ENCODE results near the gene TMED9.

Gene TMED9

DNA sequence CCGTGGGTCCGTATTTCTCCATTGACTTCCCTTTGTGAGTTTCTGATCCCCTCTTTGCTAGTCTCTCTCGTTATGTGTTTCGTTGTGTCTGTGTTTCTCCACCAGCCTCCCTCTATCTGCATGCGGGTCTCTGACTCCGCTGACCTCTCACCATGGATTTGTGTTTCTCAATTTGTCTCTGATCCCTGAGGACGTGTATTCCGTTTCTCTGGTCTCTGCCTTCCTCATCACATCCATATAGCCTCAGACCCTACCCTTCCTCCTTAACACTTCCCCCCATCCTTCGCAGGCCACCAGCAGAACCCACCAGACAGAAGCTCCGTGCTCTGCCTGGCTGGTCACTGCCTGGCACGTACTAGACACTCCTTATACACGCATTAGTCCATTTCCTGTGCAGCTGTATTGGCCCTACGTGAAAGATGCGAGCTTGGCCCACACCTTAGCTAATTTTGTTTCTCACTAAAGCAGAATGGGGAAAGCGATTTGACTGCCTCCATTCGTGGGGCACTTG lies 8.6 kb downstream of the TMED9 start:
- TF ChIP-seq POLR2AphosphoS5 (IDR thresholded peaks at IDR 0.05; ENCODE audit: borderline replicate concordance, low read depth, low read length) (no peak), FOXP2 (optimal IDR thresholded peaks at IDR 0.05; ENCODE audit: control extremely low read depth, extremely low read length, insufficient read depth) (no peak), EZH2 (IDR thresholded peaks at IDR 0.05) (no peak)
- Histone ChIP-seq H3K27ac (no peak overlapping the region), H3K4me3 (peak overlapping the region; percentile 96), H3K9me3 (ENCODE audit: low read depth, low read length) (no peaks in the 10 kb centered on the region), H3K9ac (ENCODE audit: insufficient read length) (peak overlapping the region; percentile 94), H3K36me3 (ENCODE audit: insufficient read depth, low read length) (peaks cover 12% of the 10 kb centered on the region; the same call in 1 of the 2 replicates)
- DNase-seq (ENCODE audit: low read depth, low spot score), result no peak

DNA sequence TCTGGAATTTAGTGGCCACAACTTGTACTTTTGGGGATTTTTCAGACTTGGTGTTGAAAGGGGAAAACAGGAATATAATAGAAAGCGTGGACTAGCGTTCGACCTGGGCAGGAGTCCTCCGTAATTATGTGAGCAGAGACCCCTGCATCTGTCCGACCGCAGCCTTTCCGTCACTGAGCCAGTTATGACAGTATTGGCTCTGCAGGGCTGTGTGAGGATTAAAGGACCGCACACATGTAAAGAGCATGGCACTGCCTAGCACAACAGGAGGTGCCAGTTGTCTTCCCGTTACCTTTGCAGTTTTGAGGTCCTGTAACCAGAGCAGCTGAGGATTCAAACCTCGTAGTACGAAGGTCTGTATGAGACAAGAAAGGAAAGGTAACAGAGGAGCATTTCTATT lies 9.1 kb downstream of the TMED9 start:
- TF ChIP-seq FOXP2 (optimal IDR thresholded peaks at IDR 0.05; ENCODE audit: control extremely low read depth, extremely low read length, insufficient read depth), result no peak
- no peak for TF ChIP-seq EZH2 (IDR thresholded peaks at IDR 0.05)
- peak; percentile 3; the same call in 1 of the 2 replicates for TF ChIP-seq POLR2AphosphoS5 (IDR thresholded peaks at IDR 0.05; ENCODE audit: borderline replicate concordance, low read depth, low read length)
- DNase-seq (ENCODE audit: low read depth, low spot score), result no peak
- Histone ChIP-seq H3K9me3 (ENCODE audit: low read depth, low read length) (no peaks in the 10 kb centered on the region), H3K9ac (ENCODE audit: insufficient read length) (peak overlapping the region; percentile 94), H3K27ac (no peak overlapping the region), H3K4me3 (peak overlapping the region; percentile 96), H3K36me3 (ENCODE audit: insufficient read depth, low read length) (peaks cover 6% of the 10 kb centered on the region; the same call in 1 of the 2 replicates)

DNA sequence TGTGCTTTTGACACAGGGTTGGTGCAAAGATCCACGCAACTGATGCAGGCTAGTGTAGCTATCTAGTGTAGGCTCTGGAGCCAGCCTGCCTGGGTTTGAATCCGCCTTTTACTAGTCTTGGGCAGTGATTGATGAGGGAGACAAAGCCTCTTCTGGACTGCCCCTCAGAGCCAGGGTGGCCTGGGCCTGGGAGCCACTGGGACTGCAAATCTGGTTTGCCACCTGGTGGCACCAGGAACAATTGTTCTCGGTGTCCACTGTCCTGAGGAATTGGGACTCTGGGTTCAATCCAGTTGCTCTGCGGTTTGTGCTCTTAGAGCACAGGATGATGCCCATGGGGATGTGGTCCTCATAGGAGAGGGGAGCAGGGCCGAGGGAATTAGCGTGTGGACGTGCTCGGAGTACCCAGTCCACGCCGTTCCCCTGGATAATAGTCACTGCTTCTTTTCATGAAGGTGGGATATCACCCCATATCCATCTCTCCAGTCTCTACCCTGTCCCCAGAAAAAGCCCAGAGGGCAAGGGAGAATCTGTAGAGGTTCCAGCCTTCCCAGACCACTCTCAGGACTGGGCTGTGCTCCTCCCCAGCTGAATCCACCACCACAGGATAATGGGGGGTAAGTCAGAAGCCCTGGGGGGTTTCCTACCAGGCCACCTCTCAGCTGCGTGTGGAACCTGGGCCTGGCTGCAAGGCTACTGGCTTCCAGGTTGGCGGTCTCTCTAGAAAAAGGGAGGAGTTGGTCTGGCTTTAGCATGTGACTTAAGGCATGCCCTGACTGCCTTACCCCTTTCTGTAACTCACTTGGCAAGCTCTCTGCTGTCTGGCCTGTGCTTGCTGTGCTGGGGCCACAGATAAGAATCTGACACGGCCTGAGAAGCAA lies 9.8 kb downstream of the TMED9 start:
- Histone ChIP-seq H3K9me3 (ENCODE audit: low read depth, low read length) (no peaks in the 10 kb centered on the region), H3K9ac (ENCODE audit: insufficient read length) (no peak overlapping the region), H3K4me3 (no peak overlapping the region), H3K27ac (no peak overlapping the region), H3K36me3 (ENCODE audit: insufficient read depth, low read length) (no peaks in the 10 kb centered on the region; the same call in 1 of the 2 replicates)
- no peak for TF ChIP-seq FOXP2 (optimal IDR thresholded peaks at IDR 0.05; ENCODE audit: control extremely low read depth, extremely low read length, insufficient read depth)
- TF ChIP-seq POLR2AphosphoS5 (IDR thresholded peaks at IDR 0.05; ENCODE audit: borderline replicate concordance, low read depth, low read length), result no peak; the same call in 1 of the 2 replicates
- TF ChIP-seq EZH2 (IDR thresholded peaks at IDR 0.05), result no peak
- no peak for DNase-seq (ENCODE audit: low read depth, low spot score)

DNA sequence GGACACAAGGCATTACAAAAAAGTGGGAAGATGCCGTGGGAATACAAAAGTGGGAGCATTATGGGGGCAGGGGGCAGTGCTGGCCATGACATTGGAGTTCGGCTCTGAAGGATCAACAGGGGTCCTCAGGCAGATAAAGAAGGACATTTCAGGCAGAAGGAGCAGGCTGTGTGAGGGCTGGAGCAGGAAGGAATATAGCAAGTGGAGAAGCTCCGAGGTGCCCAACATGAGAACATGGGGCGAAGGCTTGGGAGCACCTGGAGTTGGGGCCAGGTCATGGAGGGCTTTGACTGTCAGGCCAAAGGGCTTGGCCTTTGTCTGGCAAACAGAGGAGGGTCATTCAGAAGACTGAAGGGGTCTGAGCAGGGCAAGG lies 10.4 kb downstream of the TMED9 start:
- TF ChIP-seq FOXP2 (optimal IDR thresholded peaks at IDR 0.05; ENCODE audit: control extremely low read depth, extremely low read length, insufficient read depth) (no peak), POLR2AphosphoS5 (IDR thresholded peaks at IDR 0.05; ENCODE audit: borderline replicate concordance, low read depth, low read length) (no peak), EZH2 (IDR thresholded peaks at IDR 0.05) (no peak)
- no peak for DNase-seq (ENCODE audit: low read depth, low spot score)
- Histone ChIP-seq H3K9me3 (ENCODE audit: low read depth, low read length) (no peaks in the 10 kb centered on the region), H3K4me3 (no peak overlapping the region), H3K36me3 (ENCODE audit: insufficient read depth, low read length) (no peaks in the 10 kb centered on the region), H3K9ac (ENCODE audit: insufficient read length) (no peak overlapping the region), H3K27ac (no peak overlapping the region)

DNA sequence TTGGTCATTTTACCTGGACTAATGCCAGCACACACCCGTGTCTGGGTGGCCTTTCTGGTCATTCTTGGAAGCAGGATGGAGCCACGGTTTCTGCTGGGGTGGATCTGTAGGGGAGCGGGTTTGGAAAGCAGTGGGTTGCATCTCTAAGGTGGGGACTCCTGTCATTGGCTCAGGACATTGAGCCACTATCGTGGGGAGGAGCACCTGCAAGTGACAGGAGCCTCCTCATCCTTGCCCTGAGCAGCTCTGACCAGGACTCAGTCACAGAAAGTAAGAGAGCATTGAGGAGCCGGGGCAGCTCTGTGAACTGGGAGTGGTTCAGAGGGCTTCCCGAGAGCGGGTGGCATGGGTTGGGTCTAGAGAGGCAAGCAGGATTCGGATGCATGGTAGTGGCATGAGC lies 11.6 kb downstream of the TMED9 start:
- no peak for DNase-seq (ENCODE audit: low read depth, low spot score)
- Histone ChIP-seq H3K27ac (no peak overlapping the region), H3K4me3 (no peak overlapping the region), H3K36me3 (ENCODE audit: insufficient read depth, low read length) (no peaks in the 10 kb centered on the region), H3K9me3 (ENCODE audit: low read depth, low read length) (no peaks in the 10 kb centered on the region), H3K9ac (ENCODE audit: insufficient read length) (no peak overlapping the region)
- no peak for TF ChIP-seq POLR2AphosphoS5 (IDR thresholded peaks at IDR 0.05; ENCODE audit: borderline replicate concordance, low read depth, low read length)
- no peak for TF ChIP-seq EZH2 (IDR thresholded peaks at IDR 0.05)

- Histone ChIP-seq H3K4me3 (no peak overlapping the region), H3K27ac (no peak overlapping the region), H3K36me3 (ENCODE audit: insufficient read depth, low read length) (no peaks in the 10 kb centered on the region), H3K9me3 (ENCODE audit: low read depth, low read length) (no peaks in the 10 kb centered on the region), H3K9ac (ENCODE audit: insufficient read length) (no peak overlapping the region)
- TF ChIP-seq FOXP2 (optimal IDR thresholded peaks at IDR 0.05; ENCODE audit: control extremely low read depth, extremely low read length, insufficient read depth) (no peak), POLR2AphosphoS5 (IDR thresholded peaks at IDR 0.05; ENCODE audit: borderline replicate concordance, low read depth, low read length) (no peak), EZH2 (IDR thresholded peaks at IDR 0.05) (no peak)
- DNase-seq (ENCODE audit: low read depth, low spot score), result no peak
Measured at GRCh38 chr5:177604116-177604521, 12.1 kb downstream of the TMED9 start.

GRCh38 chr5:177604656-177605055 lies 12.7 kb downstream of the TMED9 start:
- Histone ChIP-seq H3K36me3 (ENCODE audit: insufficient read depth, low read length) (no peaks in the 10 kb centered on the region), H3K9me3 (ENCODE audit: low read depth, low read length) (no peaks in the 10 kb centered on the region), H3K27ac (no peak overlapping the region), H3K9ac (ENCODE audit: insufficient read length) (no peak overlapping the region), H3K4me3 (no peak overlapping the region)
- DNase-seq (ENCODE audit: low read depth, low spot score), result no peak
- TF ChIP-seq EZH2 (IDR thresholded peaks at IDR 0.05) (no peak), FOXP2 (optimal IDR thresholded peaks at IDR 0.05; ENCODE audit: control extremely low read depth, extremely low read length, insufficient read depth) (no peak), POLR2AphosphoS5 (IDR thresholded peaks at IDR 0.05; ENCODE audit: borderline replicate concordance, low read depth, low read length) (no peak)

GRCh38 chr5:177605078-177605477 lies 13.1 kb downstream of the TMED9 start:
- Histone ChIP-seq H3K27ac (no peak overlapping the region), H3K4me3 (no peak overlapping the region), H3K9ac (ENCODE audit: insufficient read length) (no peak overlapping the region), H3K9me3 (ENCODE audit: low read depth, low read length) (no peaks in the 10 kb centered on the region), H3K36me3 (ENCODE audit: insufficient read depth, low read length) (no peaks in the 10 kb centered on the region)
- DNase-seq (ENCODE audit: low read depth, low spot score), result no peak
- no peak for TF ChIP-seq EZH2 (IDR thresholded peaks at IDR 0.05)
- TF ChIP-seq FOXP2 (optimal IDR thresholded peaks at IDR 0.05; ENCODE audit: control extremely low read depth, extremely low read length, insufficient read depth), result no peak
- no peak for TF ChIP-seq POLR2AphosphoS5 (IDR thresholded peaks at IDR 0.05; ENCODE audit: borderline replicate concordance, low read depth, low read length)

Measured in SK-N-MC (cell line).